OCI-LY7 (cell line): Measurements from ENCODE around the gene RHOU. TPM values are rescaled to one million over a fixed set of nuclear protein-coding genes. Genes with fewer than 3 reads are reported as not detected.

ENCODE experiments used
- Bru-seq: library from RNA; stranded (reverse); fragments of 400-500 nt; gene quantifications from one replicate; lab custom pipeline; 2021; lab: Mats Ljungman, UMichigan
- BruChase-seq, 2 experiments: library from RNA; stranded (reverse); fragments of 400-500 nt; gene quantifications; one replicate each; lab custom pipeline; 2021; lab: Mats Ljungman, UMichigan
- BruUV-seq: library from RNA; stranded (reverse); fragments of 400-500 nt; replicated peaks from 2 replicates; lab custom pipeline; 2021; lab: Mats Ljungman, UMichigan
- CTCF ChIA-PET: fragments of 300-600 bp; sonication (Branson Sonifier 250); formaldehyde crosslinking; loops from one replicate; lab custom pipeline; 2022; ENCODE audit warnings: antibody characterized with exemption; ENCODE audit not compliant: unreplicated experiment; lab: Charles Lee
- POLR2A ChIA-PET: fragments of 300-600 bp; sonication (Branson Sonifier 250); formaldehyde crosslinking; loops from one replicate; lab custom pipeline; 2022; ENCODE audit warnings: antibody characterized with exemption; lab: Charles Lee
- DNase-seq: peaks from one replicate; pipeline ENCODE4 v3.0.0-alpha.2; 2015; ENCODE audit warnings: low spot score
- H2AFZ ChIP-seq: fragments of 200-600 bp; sonication (generic), shearing (Covaris generic); 2 replicates; pipeline ENCODE4 v1.6.1; 2014; ENCODE audit warnings: mild to moderate bottlenecking, antibody characterized with exemption, low read length, moderate library complexity
- H3K27ac ChIP-seq: fragments of 200-600 bp; sonication (generic); 2 replicates; pipeline ENCODE4 v1.5.1; 2014; ENCODE audit warnings: mixed run types, low read depth, mild to moderate bottlenecking, moderate library complexity, low read length, inconsistent platforms; ENCODE audit not compliant: poor library complexity, severe bottlenecking
- H3K36me3 ChIP-seq: fragments of 200-600 bp; sonication (generic); 2 replicates; pipeline ENCODE4 v1.6.1; 2014; ENCODE audit warnings: mild to moderate bottlenecking, antibody characterized with exemption, low read length, moderate library complexity, mixed read lengths; ENCODE audit not compliant: insufficient read depth
- H3K4me1 ChIP-seq: fragments of 200-600 bp; sonication (generic); 2 replicates; pipeline ENCODE4 v1.5.1; 2014; ENCODE audit warnings: mild to moderate bottlenecking, low read length; ENCODE audit not compliant: insufficient read depth, poor library complexity, severe bottlenecking
- H3K4me2 ChIP-seq: fragments of 200-600 bp; sonication (generic); 2 replicates; pipeline ENCODE4 v1.6.1; 2014; ENCODE audit warnings: mild to moderate bottlenecking, low read length
- H3K4me3 ChIP-seq: fragments of 200-600 bp; sonication (generic); 2 replicates; pipeline ENCODE4 v1.5.1; 2014; ENCODE audit warnings: mild to moderate bottlenecking, low read depth, low read length; ENCODE audit not compliant: poor library complexity, severe bottlenecking
- H3K79me2 ChIP-seq: fragments of 200-600 bp; sonication (generic); 2 replicates; pipeline ENCODE4 v1.6.1; 2016; ENCODE audit warnings: low read depth, mild to moderate bottlenecking, low read length, moderate library complexity, mixed read lengths; ENCODE audit not compliant: insufficient read depth
- H3K9me2 ChIP-seq: fragments of 200-600 bp; sonication (generic); 2 replicates; pipeline ENCODE4 v1.6.1; 2016; ENCODE audit warnings: mild to moderate bottlenecking, low read length, mixed read lengths; ENCODE audit not compliant: insufficient read depth
- H3K9me3 ChIP-seq: fragments of 200-600 bp; sonication (generic); 2 replicates; pipeline ENCODE4 v1.6.1; 2014; ENCODE audit warnings: mild to moderate bottlenecking, mixed run types, low read length, mixed read lengths
- H4K20me1 ChIP-seq: fragments of 200-600 bp; sonication (generic); 2 replicates; pipeline ENCODE4 v1.6.1; 2014; ENCODE audit warnings: mild to moderate bottlenecking, antibody characterized with exemption, low read length, moderate library complexity, mixed read lengths; ENCODE audit not compliant: insufficient read depth
- CTCF ChIP-seq: fragments of 200-600 bp; sonication (generic); conservative IDR thresholded peaks from 2 replicates; pipeline ENCODE4 v1.5.1; 2014; ENCODE audit warnings: mild to moderate bottlenecking, antibody characterized with exemption, low read length, moderate library complexity, mixed read lengths
- EZH2phosphoT487 ChIP-seq: fragments of 200-600 bp; sonication (generic); IDR thresholded peaks from 2 replicates; pipeline ENCODE4 v1.6.1; 2018; ENCODE audit warnings: low read depth, borderline replicate concordance, mild to moderate bottlenecking, mixed run types, antibody characterized with exemption, low read length, moderate library complexity, mixed read lengths
- intact Hi-C: fragments of 100-400 bp; cut with micrococcal nuclease; formaldehyde crosslinking; loops from one replicate; pipeline ENCODE4 v1.10.0; 2022; ENCODE audit not compliant: unreplicated experiment
- long read RNA-seq: library from polyadenylated mRNA; stranded (forward); transcript quantifications from one replicate; pipeline ENCODE4 v2.0.0, GENCODE V29; 2022
- total RNA-seq, 2 experiments: library from RNA; depleted of rRNA in 1 of 2; stranded (reverse); fragments of >200 nt in 1 of 2; shearing (Covaris generic) in 1 of 2; gene quantifications; 2 replicates each; pipeline ENCODE4 v1.2.3, GENCODE V29; 2014 to 2022

The RHOU gene
- total RNA-seq (2014; rRNA removed; shearing (Covaris generic)) (not detected in 2 replicates), total RNA-seq (2022) (not detected in 2 replicates), Bru-seq, nascent RNA (not detected), BruChase-seq, experiment 1, labeled RNA remaining after a 6-hour chase (not detected), BruChase-seq, experiment 2, labeled RNA remaining after a 2-hour chase (not detected)
- long read RNA-seq, result 0 reads

- Histone ChIP-seq H3K4me2 (no peak within 1 kb of the TSS), H3K27ac (no peak within 1 kb of the TSS), H3K9me2 (no peaks in the 10 kb centered on the region), H3K9me3 (no peaks in the 10 kb centered on the region), H3K79me2 (no peaks in the 10 kb centered on the region), H3K36me3 (no peaks in the 10 kb centered on the region), H4K20me1 (no peaks in the 10 kb centered on the region; the same call in 1 of the 2 replicates), H3K4me3 (no peak within 1 kb of the TSS), H2AFZ (no peak within 1 kb of the TSS), H3K4me1 (no peaks in the 10 kb centered on the region)
- no TSS peak for BruUV-seq
- POLR2A ChIA-PET, result no interaction called here
- no peak for DNase-seq
- intact Hi-C loops, result no loop called here
- CTCF ChIA-PET, result no interaction called here
- TF ChIP-seq CTCF, result no peak
Measured at GRCh38 chr1:228734881-228735801, at the start of gene RHOU. RHOU (plus strand) TSS chr1:228735479; CDS start chr1:228735743, 264 bp downstream.

GRCh38 chr1:228687587-228687986, 47.7 kb upstream of the RHOU start:
- no peaks in the 10 kb centered on the region for H3K79me2 ChIP-seq
- no peaks in the 10 kb centered on the region for H3K9me3 ChIP-seq
- intact Hi-C loops, result no loop called here
- H2AFZ ChIP-seq, result no peak overlapping the region
- no TSS peak for BruUV-seq
- H3K27ac ChIP-seq, result no peak overlapping the region
- no peak for TF ChIP-seq CTCF
- TF ChIP-seq EZH2phosphoT487, result no peak
- POLR2A ChIA-PET, result interaction anchor here (0.6 kb wide), 1 partner anchor 734 kb away, joined by 4 read pairs; no protein-coding TSS in a partner anchor
- H3K4me2 ChIP-seq, result no peak overlapping the region
- no peak for DNase-seq
- no peaks in the 10 kb centered on the region for H4K20me1 ChIP-seq
- CTCF ChIA-PET, result no interaction called here
- H3K4me1 ChIP-seq, result no peaks in the 10 kb centered on the region
- no peaks in the 10 kb centered on the region for H3K36me3 ChIP-seq
- H3K4me3 ChIP-seq, result no peak overlapping the region
- no peaks in the 10 kb centered on the region for H3K9me2 ChIP-seq

DNA sequence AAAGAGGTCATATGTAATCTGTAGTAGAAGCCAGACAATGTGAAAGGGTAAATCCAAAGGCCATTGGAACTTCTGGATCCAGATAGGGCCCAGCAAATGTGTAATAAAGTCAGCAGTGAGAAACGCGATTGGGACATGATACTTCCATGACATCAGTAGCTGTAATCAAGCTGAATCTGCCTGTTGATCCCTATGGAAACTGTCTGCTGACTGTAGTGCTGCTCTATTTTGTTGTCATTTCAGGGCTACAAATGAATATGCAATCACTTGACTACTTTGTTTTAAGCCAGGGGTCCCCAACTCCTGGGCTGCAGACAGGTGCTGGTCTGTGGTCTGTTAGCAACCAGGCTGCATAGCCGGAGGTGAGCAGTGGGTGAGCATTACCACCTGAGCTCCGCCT, 46.0 kb upstream of the RHOU start:
- no peak overlapping the region for H3K4me2 ChIP-seq
- no peaks in the 10 kb centered on the region for H3K4me1 ChIP-seq
- H3K9me3 ChIP-seq, result no peaks in the 10 kb centered on the region
- no peak overlapping the region for H3K4me3 ChIP-seq
- no peaks in the 10 kb centered on the region for H3K79me2 ChIP-seq
- DNase-seq, result no peak
- intact Hi-C loops, result no loop called here
- no peak overlapping the region for H3K27ac ChIP-seq
- no peaks in the 10 kb centered on the region for H3K9me2 ChIP-seq
- no TSS peak for BruUV-seq
- H3K36me3 ChIP-seq, result no peaks in the 10 kb centered on the region
- TF ChIP-seq EZH2phosphoT487 (no peak), CTCF (no peak)
- no peak overlapping the region for H2AFZ ChIP-seq
- ChIA-PET POLR2A (no interaction called here), CTCF (no interaction called here)
- H4K20me1 ChIP-seq, result no peaks in the 10 kb centered on the region
